ENCODE measurements around the gene EXTL2. TPM values are rescaled to one million over a fixed set of nuclear protein-coding genes. Genes with fewer than 3 reads are reported as not detected.

EXTL2 gene
- total and polyA plus RNA-seq, 10 of the 15 experiments (the other 5 are each of a cell fraction or from before 2014, with no cell fraction given) = 10.2 to 51.1 (median 16.2) TPM

- TF ChIP-seq USF1 (IDR thresholded peaks at IDR 0.05; ENCODE audit: borderline replicate concordance, extremely low read length, insufficient read depth, low read depth, low read length) = no peak
- TF ChIP-seq ZNF207 (IDR thresholded peaks at IDR 0.05; ENCODE audit: borderline replicate concordance) = no peak
- no peak for TF ChIP-seq HDAC2 (IDR thresholded peaks at IDR 0.05)
- TF ChIP-seq NR2C2 (IDR thresholded peaks at IDR 0.05; ENCODE audit: borderline replicate concordance, control insufficient read depth, insufficient read length, low read depth) = no peak
- no peak for TF ChIP-seq RB1 (IDR thresholded peaks at IDR 0.05; ENCODE audit: borderline replicate concordance)
- TF ChIP-seq SREBF1 (IDR thresholded peaks at IDR 0.05; ENCODE audit: low read length) = no peak
- peak; percentile 55; the same call in 1 of the 2 replicates for TF ChIP-seq BCL11A (IDR thresholded peaks at IDR 0.05; ENCODE audit: low read depth, low read length)
- TF ChIP-seq IRF3 (IDR thresholded peaks at IDR 0.05) = no peak
- no peak for TF ChIP-seq LARP7 (IDR thresholded peaks at IDR 0.05)
- no peak for TF ChIP-seq TARDBP (IDR thresholded peaks at IDR 0.05; ENCODE audit: borderline replicate concordance)
- TF ChIP-seq ETV6 (conservative IDR thresholded peaks at IDR 0.05 in 1 of 2, IDR thresholded peaks at IDR 0.05 in 1 of 2; ENCODE audit: borderline replicate concordance in 1 of 2, low read depth in 1 of 2) = no peak
- no peak for TF ChIP-seq CREB1 (IDR thresholded peaks at IDR 0.05; ENCODE audit: low read depth)
- no peak for TF ChIP-seq MEF2A (IDR thresholded peaks at IDR 0.05; ENCODE audit: insufficient read depth, low read depth, low read length)
- TF ChIP-seq CEBPZ (IDR thresholded peaks at IDR 0.05; ENCODE audit: low read depth, low read length) = no peak
- no peak for TF ChIP-seq RAD21 (IDR thresholded peaks at IDR 0.05; ENCODE audit: insufficient read depth, low read depth, low read length)
- TF ChIP-seq ASH2L (IDR thresholded peaks at IDR 0.05; ENCODE audit: borderline replicate concordance, low read depth) = no peak
- TF ChIP-seq E2F8 (IDR thresholded peaks at IDR 0.05; ENCODE audit: low read depth, partially characterized antibody) = no peak
- peak; percentile 92 for TF ChIP-seq MTA3 (IDR thresholded peaks at IDR 0.05; ENCODE audit: borderline replicate concordance, low read length)
- TF ChIP-seq NFYA (IDR thresholded peaks at IDR 0.05; ENCODE audit: borderline replicate concordance, low read depth, low read length) = no peak
Observed at GRCh38 chr1:100941098-100941527, 46.5 kb upstream of the EXTL2 start (continued).
